Activated T-helper 9 cell treated with anti-CD3 and anti-CD28 coated beads, Interleukin-2, amount 50 U/mL, for 16 hours (primary cell): ENCODE measurements around the gene DENND6B.
A peak's percentile ranks its signal among the peaks of the same experiment; 100 is the strongest.

Experiments used
- DNase-seq: peaks from one replicate; pipeline ENCODE4 v3.0.0-alpha.2; 2020; ENCODE audit warnings: low read depth

Gene DENND6B

GRCh38 chr22:50315289-50316113 is 11.3 kb downstream of the DENND6B start:
- no peak for DNase-seq

- DNase-seq, result peak; percentile 51
Observed at GRCh38 chr22:50314455-50315288, 12.1 kb downstream of the DENND6B start.

- no peak for DNase-seq
Observed at GRCh38 chr22:50314081-50314454, 12.7 kb downstream of the DENND6B start.

GRCh38 chr22:50313600-50313999 is 13.2 kb downstream of the DENND6B start:
- no peak for DNase-seq

- no peak for DNase-seq
Observed at GRCh38 chr22:50313021-50313420, 13.8 kb downstream of the DENND6B start.

- no peak for DNase-seq
Observed at GRCh38 chr22:50312371-50312770, 14.4 kb downstream of the DENND6B start.

- no peak for DNase-seq
Observed at GRCh38 chr22:50311606-50312351, 15.0 kb downstream of the DENND6B start.

GRCh38 chr22:50310949-50311444 is 15.8 kb downstream of the DENND6B start:
- DNase-seq, result no peak

- no peak for DNase-seq
Observed at GRCh38 chr22:50310031-50310722, 16.6 kb downstream of the DENND6B start.

GRCh38 chr22:50309601-50309991 is 17.2 kb downstream of the DENND6B start:
- no peak for DNase-seq

GRCh38 chr22:50308986-50309600 is 17.7 kb downstream of the DENND6B start:
- DNase-seq, result no peak

GRCh38 chr22:50308597-50308935 is 18.2 kb downstream of the DENND6B start:
- no peak for DNase-seq

- DNase-seq, result no peak
Observed at GRCh38 chr22:50307890-50308596, 18.8 kb downstream of the DENND6B start.

- no peak for DNase-seq
Observed at GRCh38 chr22:50306753-50307749, 19.8 kb downstream of the DENND6B start, which contains the start of gene PLXNB2. TSS of gene PLXNB2 (minus strand) at chr22:50307646. CDS start at chr22:50290584, 17,062 bp downstream.

- no peak for DNase-seq
Observed at GRCh38 chr22:50305923-50306566, 20.8 kb downstream of the DENND6B start.

GRCh38 chr22:50305393-50305922 is 21.4 kb downstream of the DENND6B start:
- DNase-seq, result no peak

- DNase-seq, result no peak
Observed at GRCh38 chr22:50304528-50305392, 22.1 kb downstream of the DENND6B start.
